Glomerular endothelial cell (primary cell): ENCODE measurements around the gene PTPN11. TPM values are rescaled to one million over a fixed set of nuclear protein-coding genes. Genes with fewer than 3 reads are reported as not detected.

ENCODE experiments used
- DNase-seq: peaks from one replicate; pipeline ENCODE4 v3.0.0-alpha.2; 2011; ENCODE audit warnings: low read depth, low spot score; ENCODE audit errors: extremely low read depth
- total RNA-seq: library from RNA; depleted of rRNA; stranded (reverse); fragments of >200 nt; gene quantifications from 2 replicates; pipeline ENCODE4 v1.2.3, GENCODE V29; 2015

The PTPN11 gene
- total RNA-seq, 1 donor from 2014 or later: 82.7 TPM

GRCh38 chr12:112538740-112539139, 120.0 kb downstream of the PTPN11 start:
- DNase-seq: no peak

GRCh38 chr12:112539221-112539620, 120.5 kb downstream of the PTPN11 start:
- DNase-seq: no peak

GRCh38 chr12:112540021-112540420, 121.3 kb downstream of the PTPN11 start:
- no peak for DNase-seq

GRCh38 chr12:112543751-112544150, 125.0 kb downstream of the PTPN11 start:
- no peak for DNase-seq

GRCh38 chr12:112546339-112546738, 127.6 kb downstream of the PTPN11 start:
- no peak for DNase-seq

GRCh38 chr12:112546996-112547395, 128.2 kb downstream of the PTPN11 start:
- DNase-seq: no peak

GRCh38 chr12:112549031-112549430, 130.3 kb downstream of the PTPN11 start:
- no peak for DNase-seq

- no peak for DNase-seq
These were observed 132.9 kb downstream of the PTPN11 start for GRCh38 chr12:112551681-112552080.

GRCh38 chr12:112555621-112556233, 137.0 kb downstream of the PTPN11 start:
- no peak for DNase-seq

- DNase-seq: no peak
These were observed 139.3 kb downstream of the PTPN11 start for GRCh38 chr12:112557951-112558630.

Other genes starting within 250 kb of the PTPN11 start
- 27.0 and 35.1 TPM in 2 replicates for gene HECTD4, start 36.5 kb upstream of the PTPN11 start, total RNA-seq
- 1,135 and 1,523 TPM in 2 replicates for gene RPL6, start 9.3 kb upstream of the PTPN11 start, total RNA-seq